ENCODE results near the gene TFEB.

The TFEB gene

GRCh38 chr6:41767112-41767833 is 31.9 kb upstream of the TFEB start (continued):
- TF ChIP-seq TSHZ1 (tag by site-specific recombination; IDR thresholded peaks at IDR 0.05; ENCODE audit: borderline replicate concordance) (peak; percentile 92), ZNF561 (tag by site-specific recombination; IDR thresholded peaks at IDR 0.05; ENCODE audit: borderline replicate concordance) (peak; percentile 79), ZNF600 (tag by site-specific recombination; IDR thresholded peaks at IDR 0.05) (peak; percentile 4; the same call in 1 of the 2 replicates), ZNF391 (tag by site-specific recombination; IDR thresholded peaks at IDR 0.05; ENCODE audit: borderline replicate concordance, low read depth) (peak; percentile 91; the same call in 1 of the 2 replicates), ZNF324 (tag by site-specific recombination; IDR thresholded peaks at IDR 0.05) (peak; percentile 95), ZBTB17 (tag by site-specific recombination; IDR thresholded peaks at IDR 0.05) (peak; percentile 90), REPIN1 (tag by site-specific recombination; IDR thresholded peaks at IDR 0.05; ENCODE audit: low read depth) (0 out of 2 replicates have a peak, but pooled peaks have one; percentile 69), ZXDB (tag by site-specific recombination; IDR thresholded peaks at IDR 0.05) (peak; percentile 93), ZNF221 (tag by site-specific recombination; IDR thresholded peaks at IDR 0.05; ENCODE audit: borderline replicate concordance) (no peak), ZBTB48 (tag by site-specific recombination; IDR thresholded peaks at IDR 0.05) (peak; percentile 87), PRDM6 (tag by site-specific recombination; IDR thresholded peaks at IDR 0.05) (no peak; the same call in 1 of the 2 replicates), SP3 (tag by site-specific recombination; IDR thresholded peaks at IDR 0.05) (peak; percentile 23; the same call in 1 of the 2 replicates), ZFHX2 (tag by site-specific recombination; conservative IDR thresholded peaks at IDR 0.05) (peak; percentile 92), IKZF3 (tag by site-specific recombination; IDR thresholded peaks at IDR 0.05) (peak; percentile 89), HIC1 (tag by site-specific recombination; IDR thresholded peaks at IDR 0.05) (peak; percentile 97), KLF17 (tag by site-specific recombination; IDR thresholded peaks at IDR 0.05) (peak; percentile 99), ZNF335 (tag by site-specific recombination; conservative IDR thresholded peaks at IDR 0.05) (peak; percentile 75), ATF2 (tag by site-specific recombination; IDR thresholded peaks at IDR 0.05; ENCODE audit: low read depth) (peak; percentile 98), ZFP37 (tag by site-specific recombination; IDR thresholded peaks at IDR 0.05) (peak; percentile 63; the same call in 1 of the 2 replicates), ZBTB20 (tag by site-specific recombination; IDR thresholded peaks at IDR 0.05) (peak; percentile 90), OSR2 (tag by site-specific recombination; IDR thresholded peaks at IDR 0.05) (peak; percentile 76; the same call in 1 of the 2 replicates), ZNF639 (tag by site-specific recombination; IDR thresholded peaks at IDR 0.05) (peak; percentile 94), ZSCAN30 (tag by site-specific recombination; IDR thresholded peaks at IDR 0.05) (peak; percentile 89), ZNF366 (tag by site-specific recombination; conservative IDR thresholded peaks at IDR 0.05) (peak; percentile 88), ZNF664 (tag by site-specific recombination; IDR thresholded peaks at IDR 0.05) (peak; percentile 26; the same call in 1 of the 2 replicates), ZNF292 (tag by site-specific recombination; IDR thresholded peaks at IDR 0.05; ENCODE audit: borderline replicate concordance, low read depth) (no peak), ZNF121 (tag by site-specific recombination; IDR thresholded peaks at IDR 0.05) (no peak; the same call in 1 of the 2 replicates), KLF1 (tag by site-specific recombination; IDR thresholded peaks at IDR 0.05) (peak; percentile 53)
